GM18868 (cell line): ENCODE results near the gene RALGPS1.

ENCODE experiments used
- ATAC-seq: cut with Tn5 transposase; IDR thresholded peaks from one replicate; pipeline ENCODE4 v1.9.1; 2021; ENCODE audit warnings: mild to moderate bottlenecking, moderate library complexity; ENCODE audit not compliant: unreplicated experiment

Gene RALGPS1

DNA sequence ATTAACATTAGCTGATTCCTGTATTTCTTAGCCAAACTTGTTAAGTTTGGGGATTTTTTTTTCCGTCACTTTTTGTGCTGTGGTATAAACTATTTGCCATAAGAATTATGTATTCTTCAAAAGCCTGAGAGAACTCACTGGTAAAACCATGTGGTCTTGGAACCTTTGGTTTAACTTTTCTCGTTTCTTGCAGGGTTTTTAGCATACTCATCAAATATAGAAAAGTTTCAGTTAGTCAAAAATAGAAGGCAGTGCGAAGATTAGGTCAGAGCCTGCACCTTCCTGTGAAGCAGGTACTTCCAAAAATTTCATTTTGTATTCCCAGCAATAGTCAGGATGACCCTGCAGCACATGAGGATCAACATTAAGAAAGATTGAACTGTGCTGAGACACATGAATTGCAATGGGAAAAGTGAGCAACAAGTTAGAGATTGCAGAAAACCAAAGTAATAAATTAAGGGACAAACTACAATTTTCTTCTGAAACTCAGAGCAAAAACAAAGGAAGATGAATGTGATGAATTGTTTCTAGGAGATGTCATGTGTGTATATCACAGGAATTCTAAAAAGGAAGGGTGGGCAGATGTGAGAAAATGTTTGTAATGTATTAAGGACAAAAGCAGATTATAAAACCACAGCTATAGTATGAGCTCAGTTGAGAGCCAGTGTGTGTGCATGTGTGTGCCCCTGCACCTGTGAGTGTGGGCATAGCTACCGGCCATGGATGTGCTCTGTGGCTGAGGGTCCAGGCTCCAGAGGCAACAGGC is 105.6 kb downstream of the RALGPS1 start:
- ATAC-seq, result no peak

DNA sequence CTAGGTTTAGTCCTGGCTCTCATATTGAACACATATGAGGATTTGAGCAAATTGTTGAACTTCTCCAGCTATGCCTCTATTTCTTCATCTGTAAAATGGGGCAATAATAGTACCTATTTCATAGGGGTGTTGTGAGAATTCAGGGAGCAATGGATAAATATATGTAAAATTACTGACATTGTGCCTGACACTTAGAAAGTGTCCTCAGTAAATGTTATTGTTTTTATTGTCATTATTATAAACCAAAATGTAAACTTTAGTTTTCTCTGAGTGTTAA is 106.2 kb downstream of the RALGPS1 start:
- ATAC-seq, result no peak

DNA sequence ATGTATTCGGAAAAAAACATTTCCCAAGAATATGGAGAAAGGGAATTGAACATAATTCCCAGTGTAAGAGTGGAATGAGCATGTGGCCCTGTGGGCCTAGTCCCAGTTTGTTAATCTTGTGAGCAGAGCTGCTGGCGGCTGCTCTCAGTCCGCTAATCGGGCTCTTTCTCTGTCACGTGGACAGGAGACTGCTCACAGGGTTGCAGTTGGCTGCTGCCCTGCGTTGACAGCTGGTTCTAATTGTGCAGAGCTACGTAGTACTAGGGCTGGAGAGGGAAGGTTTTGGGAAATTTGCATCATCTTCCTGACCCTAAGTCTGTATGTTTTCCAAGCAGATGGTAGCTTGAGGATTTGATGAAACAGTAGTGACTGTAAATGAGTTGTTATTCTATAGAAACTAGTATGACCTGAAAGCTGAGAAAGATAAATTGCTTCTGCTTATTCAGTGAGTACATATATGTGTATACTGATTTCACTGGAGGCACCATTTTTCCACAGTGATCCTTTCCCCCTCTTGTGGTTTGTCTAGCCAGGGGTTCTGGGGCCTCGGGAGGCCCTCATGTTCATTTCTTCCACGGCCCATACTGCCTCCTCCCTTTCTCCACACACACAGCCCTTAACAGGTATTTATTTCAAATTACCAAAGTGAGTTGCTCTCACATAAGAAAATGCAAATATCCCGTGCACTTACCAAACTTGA is 107.2 kb downstream of the RALGPS1 start:
- no peak for ATAC-seq

DNA sequence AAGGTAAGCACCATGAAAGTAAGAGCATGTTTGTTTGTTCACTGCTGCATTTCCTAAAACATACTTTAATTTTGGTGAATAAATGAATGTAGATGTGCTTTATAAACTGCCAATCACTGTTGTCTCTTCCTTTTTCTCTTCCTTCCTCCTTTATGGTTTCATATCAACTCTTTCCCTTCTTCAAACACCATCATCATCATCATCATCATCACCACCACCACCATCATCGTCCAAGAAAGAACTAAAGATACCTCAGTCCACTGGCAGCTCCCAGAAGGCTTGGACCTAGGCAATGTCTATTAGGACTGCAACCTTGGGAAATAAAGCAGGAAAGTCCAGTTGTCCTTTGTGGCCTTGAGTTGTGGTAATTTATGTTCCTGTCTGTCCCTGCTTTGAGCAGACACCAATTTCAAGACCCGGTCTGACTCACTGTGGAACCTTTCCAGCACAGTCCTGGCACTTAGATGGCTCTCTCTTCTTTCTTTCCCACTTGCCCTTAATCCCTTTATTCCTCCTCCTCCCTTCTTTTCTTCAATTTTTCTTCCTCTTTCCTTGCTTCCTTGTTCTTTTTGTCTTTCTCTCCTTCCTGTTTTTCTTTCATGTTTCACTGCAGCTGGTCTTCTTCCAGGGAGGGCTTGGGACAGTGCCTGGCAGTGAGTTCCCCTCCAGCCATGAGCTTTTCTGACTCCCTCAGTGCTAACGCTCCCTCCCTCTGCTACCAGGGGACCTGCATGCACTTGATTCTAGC is 108.5 kb downstream of the RALGPS1 start:
- no peak for ATAC-seq

DNA sequence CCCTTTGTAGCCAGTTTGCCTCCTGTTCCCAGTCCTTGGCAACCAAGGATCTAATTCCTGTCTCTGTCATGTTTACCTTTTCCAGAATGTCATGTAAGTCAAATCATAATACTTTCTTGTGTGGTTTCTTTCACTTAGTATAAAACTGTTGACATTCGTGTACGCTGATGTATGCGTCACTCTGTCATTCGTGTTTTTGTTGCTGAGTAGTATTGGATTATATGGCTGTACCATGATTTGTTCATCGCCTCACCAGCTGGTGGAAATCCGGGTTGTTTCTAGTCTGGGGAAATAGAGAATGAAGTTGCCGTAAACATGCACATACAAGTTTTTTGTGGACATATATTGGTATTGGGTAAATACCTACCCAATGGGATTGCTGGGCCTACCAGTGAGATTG is 110.5 kb downstream of the RALGPS1 start:
- ATAC-seq, result no peak

DNA sequence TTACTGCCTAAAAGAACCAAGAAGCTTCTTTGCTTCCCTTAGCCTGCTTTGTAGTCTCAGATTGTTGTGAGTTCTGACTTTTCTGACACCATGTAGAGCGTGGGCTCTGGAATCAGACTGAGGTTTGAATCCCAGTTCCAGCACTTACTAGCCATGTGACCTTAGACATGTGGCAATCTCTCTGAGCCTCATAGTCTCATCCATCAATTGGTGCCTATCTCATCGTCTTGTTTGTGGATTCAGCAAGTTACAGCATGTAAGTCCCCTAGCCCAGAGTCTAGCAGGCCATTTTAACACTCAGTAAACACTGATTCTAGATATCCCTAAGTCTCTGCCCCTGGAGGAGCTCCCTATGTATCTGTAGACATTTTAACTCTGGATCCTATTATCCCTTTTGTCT is 113.1 kb downstream of the RALGPS1 start:
- no peak for ATAC-seq

DNA sequence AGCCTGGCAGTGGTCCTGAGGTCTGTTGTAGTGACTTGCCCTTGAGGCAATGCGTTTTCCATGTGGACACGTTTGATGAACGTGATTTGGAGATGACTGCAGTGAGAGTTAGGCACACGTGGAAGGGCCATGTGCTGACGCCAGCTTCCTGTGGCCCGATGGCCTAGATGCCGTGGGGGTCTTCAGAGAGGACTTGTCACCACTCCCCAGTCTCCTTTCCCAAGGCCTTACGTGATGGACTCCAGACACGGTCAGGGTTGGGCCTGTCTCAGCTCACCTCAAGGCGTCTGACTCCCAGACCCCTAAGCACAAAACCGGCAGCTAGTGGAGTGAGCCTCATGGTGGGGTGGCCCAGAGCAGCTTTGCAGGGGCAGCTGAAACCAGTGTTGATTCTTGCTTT is 115.0 kb downstream of the RALGPS1 start:
- ATAC-seq, result no peak

DNA sequence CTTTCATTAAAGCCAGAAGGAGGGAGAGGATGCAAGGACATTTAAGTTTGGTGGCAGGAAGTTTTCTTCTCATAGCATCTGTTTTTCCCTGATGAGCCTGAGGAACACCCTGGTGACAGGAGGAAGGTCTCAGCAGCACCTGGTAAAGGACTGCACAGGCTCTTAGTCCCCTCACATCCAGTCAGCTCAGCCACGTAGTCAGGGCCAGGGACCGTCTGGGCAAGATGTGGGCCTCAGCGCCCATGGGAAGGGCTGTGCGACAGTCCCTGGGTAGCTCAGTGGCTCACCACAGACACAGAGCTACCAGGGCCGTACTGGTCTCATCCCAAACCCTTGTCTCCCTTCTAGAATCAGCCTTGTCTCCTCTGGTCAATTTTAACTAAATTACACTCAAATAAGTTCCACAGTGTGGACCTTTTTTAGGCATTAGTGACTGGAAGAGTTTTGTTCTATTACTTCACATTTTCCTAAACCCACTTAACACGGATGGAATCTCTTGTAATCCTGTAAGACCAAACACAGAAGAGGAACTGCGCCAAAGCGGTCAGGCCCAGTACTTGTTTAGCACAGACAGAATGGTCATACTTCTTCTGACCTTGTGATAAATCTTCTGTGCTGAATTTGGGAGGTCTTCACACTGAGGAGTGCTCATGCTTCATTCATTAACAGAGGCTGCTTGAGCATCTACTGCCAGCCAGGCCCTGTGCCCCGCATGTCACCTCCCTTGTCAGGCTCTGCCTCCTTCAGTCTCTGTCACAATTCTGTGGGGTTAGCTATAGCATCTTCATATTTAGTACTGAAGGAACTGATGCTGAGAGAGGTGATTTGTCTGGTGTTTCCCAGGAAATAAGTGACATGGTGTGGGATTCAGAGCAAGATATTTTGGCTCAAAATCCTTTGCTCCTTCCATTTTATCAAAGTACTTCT is 116.5 kb downstream of the RALGPS1 start:
- no peak for ATAC-seq

DNA sequence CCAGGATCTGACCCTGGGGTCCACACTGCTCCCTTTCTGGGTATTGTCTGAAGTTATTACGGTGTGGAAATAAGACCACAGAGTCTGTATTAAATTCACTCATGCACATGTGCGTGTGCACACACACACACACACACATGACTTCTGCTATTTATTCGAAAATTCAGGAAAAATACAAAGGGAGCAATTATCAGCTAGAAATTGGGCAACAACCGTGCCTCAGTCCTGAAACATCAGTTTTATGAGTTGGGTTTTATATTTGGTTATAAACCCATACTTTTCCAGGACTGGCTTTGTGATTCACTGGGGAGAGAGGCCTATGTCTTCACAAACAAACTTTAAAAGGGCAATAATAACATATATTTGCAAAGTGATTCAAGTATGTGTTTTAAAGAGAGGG is 117.7 kb downstream of the RALGPS1 start:
- ATAC-seq, result no peak

DNA sequence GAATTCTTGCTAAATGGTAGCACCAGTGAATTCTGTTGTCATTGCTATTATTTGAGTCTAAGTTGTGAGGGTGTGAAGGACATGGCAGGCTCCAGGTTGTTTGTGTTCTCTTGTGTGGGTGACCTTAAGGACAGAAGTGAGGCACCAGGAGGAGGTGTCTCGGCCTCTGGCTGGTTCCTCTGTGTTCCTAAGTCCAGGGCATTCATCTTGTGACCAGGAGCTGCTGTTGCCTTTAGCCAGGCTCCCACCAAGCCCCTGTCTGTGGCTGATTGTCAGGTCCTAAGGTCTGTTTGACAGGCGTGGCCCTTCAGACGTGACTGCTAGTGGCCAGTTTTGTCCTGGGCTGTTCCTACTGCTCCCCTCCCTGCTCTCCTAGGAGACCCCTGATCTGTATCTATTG is 118.5 kb downstream of the RALGPS1 start:
- ATAC-seq, result no peak

DNA sequence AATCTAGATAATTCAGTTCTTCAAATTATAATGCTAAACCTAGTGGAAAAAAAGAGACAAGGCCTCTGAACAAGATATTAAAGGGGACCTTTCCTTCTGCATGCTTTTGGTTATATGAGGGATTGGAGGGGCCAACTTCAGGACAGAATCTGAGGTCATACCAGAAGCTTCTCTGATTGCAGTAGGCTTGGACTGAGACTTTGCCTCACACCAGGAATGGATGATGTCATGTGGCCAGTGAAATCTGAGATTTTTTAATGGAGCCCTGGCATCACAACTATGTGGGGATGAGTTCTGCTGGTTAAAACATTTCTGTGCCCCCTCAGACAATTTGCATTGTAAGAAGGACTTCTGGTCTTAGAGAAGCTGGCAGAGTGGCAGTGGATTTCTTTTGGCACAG is 119.2 kb downstream of the RALGPS1 start:
- ATAC-seq, result no peak

DNA sequence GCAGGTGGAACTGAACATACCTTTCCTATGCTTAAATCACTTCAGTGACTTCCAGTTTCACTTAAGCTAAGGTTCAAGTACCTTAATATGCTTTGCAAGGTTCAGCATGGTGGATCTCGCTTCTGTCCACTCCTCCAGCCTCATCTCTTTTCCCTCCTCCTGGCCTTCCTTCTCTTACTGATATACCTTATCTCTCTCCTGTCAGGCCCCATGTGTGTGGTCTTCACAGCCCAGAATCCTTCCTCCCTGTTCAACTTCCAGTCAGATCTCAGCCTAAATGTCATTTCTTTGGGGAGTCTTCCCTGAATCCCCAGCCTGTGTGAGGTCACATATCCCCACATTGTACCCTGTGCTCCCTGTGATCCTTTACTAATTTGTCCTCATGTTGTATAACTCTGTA is 120.1 kb downstream of the RALGPS1 start:
- ATAC-seq, result no peak

DNA sequence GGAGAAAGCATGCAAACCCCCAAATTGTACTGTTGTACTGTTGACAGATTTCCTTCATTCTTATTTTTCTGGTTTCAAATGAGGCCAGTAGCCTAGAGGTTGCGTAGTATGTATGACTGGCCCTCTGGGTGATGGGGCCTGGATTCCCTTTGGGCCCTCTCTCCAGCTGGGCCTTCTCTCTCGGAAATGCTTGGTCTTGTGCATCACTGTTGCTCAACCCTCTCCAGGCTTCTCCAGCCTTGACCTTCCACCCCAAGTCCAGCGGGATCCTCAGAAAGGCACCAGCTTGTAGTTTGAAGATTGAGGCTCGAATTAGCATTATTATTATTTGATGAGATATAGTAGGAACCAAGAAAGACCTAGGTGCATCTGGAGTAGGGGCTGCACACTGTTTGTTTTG is 120.8 kb downstream of the RALGPS1 start:
- ATAC-seq, result no peak

DNA sequence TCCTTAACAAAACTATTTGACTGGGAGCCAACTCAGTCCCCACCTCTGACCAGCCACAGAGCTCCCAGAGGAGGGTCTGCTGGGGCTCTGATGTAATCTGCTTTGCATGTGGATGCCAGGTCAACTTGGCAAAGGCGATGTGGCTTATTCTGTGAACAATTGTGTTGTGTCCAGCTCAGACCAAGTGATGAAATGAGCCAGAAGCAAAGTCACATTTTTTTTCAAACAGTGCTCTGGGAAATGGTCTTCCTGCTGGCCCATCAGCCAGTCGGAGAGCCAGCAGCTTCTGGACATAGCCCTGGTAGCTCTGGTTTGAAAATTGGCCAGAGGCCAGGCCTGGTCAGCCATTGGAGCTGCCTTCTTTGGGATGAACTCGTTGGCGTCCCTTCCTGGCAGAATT is 121.4 kb downstream of the RALGPS1 start:
- no peak for ATAC-seq

DNA sequence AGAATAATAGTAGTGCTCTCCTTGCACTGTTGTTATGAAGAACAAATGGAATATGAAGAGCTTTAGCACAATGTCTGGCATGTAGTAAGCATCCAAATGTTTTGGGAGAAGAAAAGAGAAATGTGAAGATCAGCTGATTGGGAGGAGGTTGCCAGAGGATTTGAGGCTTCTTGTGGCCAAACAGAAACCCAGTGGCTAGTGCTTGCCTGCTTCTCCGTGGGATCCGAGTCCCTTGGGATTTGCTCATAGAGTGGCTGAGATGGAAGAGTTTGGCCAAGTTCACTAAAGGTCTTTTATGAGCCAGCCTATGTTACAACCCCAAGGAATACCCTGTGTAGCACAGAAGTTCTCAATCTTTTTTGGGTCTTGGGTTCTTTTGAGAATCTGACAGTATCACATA is 121.9 kb downstream of the RALGPS1 start:
- ATAC-seq, result no peak

DNA sequence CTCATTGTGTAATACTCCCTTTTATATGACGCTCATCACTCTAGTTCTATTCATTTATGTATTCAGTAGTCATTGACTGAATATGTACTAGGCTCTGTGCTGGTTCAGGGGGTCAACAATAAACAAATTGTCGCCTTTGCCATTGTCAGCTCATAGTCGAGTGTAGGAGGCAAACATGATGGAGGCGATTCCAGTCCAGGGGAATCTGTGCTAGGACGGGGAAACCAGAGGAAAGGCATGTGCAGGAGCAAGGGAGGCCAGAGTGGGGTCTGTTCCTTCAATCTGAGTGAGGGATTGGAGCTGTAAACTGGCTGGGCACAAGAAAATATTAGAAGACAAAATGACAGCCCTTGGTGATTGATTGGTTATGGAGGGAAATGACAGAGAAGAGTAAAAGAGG is 123.9 kb downstream of the RALGPS1 start:
- ATAC-seq, result no peak

DNA sequence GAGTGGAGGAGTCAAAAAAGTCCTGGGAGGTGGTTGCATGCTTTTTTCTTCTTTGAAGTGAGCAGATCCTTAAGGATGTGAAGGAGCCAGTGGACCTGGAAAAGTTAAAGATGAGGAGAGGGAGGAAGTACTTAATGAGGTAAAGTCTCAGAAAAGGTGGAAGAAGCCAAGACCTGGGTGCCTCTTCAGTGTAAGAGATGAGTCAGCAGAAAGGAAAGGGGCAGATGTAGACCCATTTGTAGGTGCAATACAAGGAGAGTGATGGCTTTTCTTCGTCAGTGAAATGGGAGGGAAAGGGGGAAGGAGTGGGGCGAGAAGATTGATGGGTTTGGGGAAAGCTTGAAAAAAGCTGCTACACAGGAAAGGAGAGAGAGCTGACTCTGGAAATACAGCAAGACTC is 124.9 kb downstream of the RALGPS1 start:
- ATAC-seq, result no peak

DNA sequence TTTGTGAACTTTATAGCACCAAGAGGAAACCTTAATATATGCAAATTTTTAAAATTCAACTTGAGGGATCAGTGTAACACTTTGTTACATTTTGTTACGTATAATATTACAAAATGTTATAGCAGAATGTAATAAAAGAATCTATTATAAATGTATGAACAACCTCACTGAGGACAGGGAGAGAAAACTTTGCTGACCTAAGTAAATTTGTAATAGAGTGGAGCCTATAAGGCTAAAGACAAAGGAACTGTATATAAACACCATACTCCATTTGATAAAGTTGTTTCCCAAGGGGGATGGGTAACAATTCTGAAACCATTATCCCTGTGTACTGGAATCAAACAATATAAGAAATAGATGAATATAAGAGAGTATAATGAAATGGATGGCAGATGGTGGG is 130.6 kb downstream of the RALGPS1 start:
- ATAC-seq, result no peak

DNA sequence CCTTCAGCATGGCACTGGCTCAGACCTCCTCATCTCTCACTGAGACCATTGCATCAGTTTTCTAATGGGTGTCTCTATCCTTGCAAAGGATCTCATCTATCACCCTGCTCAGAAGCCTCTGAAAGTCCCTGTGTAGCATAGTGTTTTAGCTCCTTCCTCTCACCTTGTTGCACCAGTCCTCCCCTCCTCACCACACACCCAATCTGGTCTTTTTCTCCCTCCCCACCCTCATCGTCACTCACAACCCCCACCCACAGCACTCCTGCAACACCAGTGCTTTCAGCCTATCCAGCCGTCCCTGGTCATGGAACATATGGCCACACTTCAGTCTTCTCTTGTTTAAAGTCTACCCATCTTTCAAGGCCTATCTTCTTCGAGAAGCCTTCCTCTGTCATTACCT is 133.4 kb downstream of the RALGPS1 start:
- ATAC-seq, result no peak

DNA sequence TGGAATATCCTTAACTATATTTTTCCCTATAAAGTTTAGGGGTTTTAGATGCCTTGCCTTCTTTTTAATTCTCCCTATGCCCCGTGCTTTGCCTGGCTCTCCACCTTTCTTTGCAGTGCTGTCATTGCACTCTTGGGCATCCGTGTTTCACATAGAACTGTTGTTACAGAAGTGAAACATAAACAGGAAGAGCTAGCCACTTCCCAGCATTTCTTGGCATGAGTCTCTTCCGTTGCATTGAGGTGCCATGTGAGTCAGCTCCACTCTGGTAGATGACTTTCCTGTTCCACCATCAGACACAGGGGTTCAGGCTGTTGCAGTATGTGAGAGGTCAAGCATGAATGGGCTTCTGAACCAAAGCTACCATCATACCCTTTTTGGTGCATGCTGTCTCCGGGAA is 134.5 kb downstream of the RALGPS1 start:
- ATAC-seq, result peak; percentile 55

DNA sequence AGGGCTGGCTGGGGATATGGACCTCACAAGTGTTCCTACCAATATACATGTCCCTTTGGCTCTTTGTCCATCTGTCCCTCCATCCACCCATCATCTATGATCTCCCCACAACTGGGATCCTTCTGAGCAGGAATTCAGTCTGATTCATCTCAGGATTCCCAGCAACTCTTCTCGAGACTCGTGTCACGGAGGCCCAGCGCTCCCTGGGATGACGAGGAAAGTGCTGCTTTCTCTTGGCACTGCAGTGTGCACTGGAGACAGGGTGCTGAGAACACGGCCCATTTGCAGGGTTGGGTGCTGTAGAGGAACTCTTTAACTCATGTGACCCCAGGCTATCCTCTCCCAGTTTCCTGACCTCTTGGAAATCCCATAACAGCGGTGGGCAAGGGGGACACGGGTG is 135.0 kb downstream of the RALGPS1 start:
- ATAC-seq, result no peak
